ENCODE data around the gene RAB20. TPM values are rescaled to one million over a fixed set of nuclear protein-coding genes. Genes with fewer than 3 reads are reported as not detected.

Gene RAB20
- total and polyA plus RNA-seq, 2 of the 8 experiments (the other 6 are each of a cell fraction or from before 2014, with no cell fraction given) = 14.8 to 27.9 TPM

- Histone ChIP-seq H3K4ac (replicated peaks; ENCODE audit: insufficient read length, low read depth, low read length) (no peak overlapping the region), H2AK5ac (ENCODE audit: low read depth, low read length) (no peak overlapping the region), H3K27ac (ENCODE audit: low read depth, low read length) (no peak overlapping the region), H3K4me1 (replicated peaks in 1 of 4; ENCODE audit: control insufficient read depth in 3 of 4, insufficient read depth in 4 of 4, low read length in 3 of 4) (peaks cover 0 to 4% (median 0%) of the 10 kb centered on the region in 4 experiments; a peak in 1 of 7 replicates), H3K79me2 (ENCODE audit: control insufficient read depth in 1 of 2, insufficient read depth in 2 of 2, low read length in 2 of 2) (peaks cover 4 to 38% of the 10 kb centered on the region in 2 experiments; a peak in 2 of 4 replicates), H3K4me3 (ENCODE audit: extremely low read depth in 1 of 4, insufficient read depth in 2 of 4, low read depth in 3 of 4, low read length in 4 of 4) (no peak overlapping the region), H3K23me2 (ENCODE audit: low read depth, low read length) (no peaks in the 10 kb centered on the region), H3K9ac (replicated peaks in 1 of 4; ENCODE audit: extremely low read depth in 1 of 4, low read depth in 3 of 4, low read length in 3 of 4) (no peak overlapping the region), H3K27me3 (replicated peaks in 1 of 4; ENCODE audit: control insufficient read depth in 3 of 4, extremely low read depth in 1 of 4, insufficient read depth in 3 of 4, low read length in 3 of 4) (no peaks in the 10 kb centered on the region), H3K18ac (ENCODE audit: extremely low read depth, low read length) (no peak overlapping the region), H3K56ac (replicated peaks; ENCODE audit: insufficient read length, low read depth, low read length) (no peak overlapping the region), H4K91ac (replicated peaks; ENCODE audit: insufficient read length, low read length) (no peak overlapping the region), H2BK120ac (replicated peaks; ENCODE audit: low read depth, low read length) (no peak overlapping the region), H3K36me3 (ENCODE audit: control insufficient read depth in 2 of 4, insufficient read depth in 4 of 4, low read length in 3 of 4) (peaks cover 0 to 4% (median 0%) of the 10 kb centered on the region in 4 experiments; a peak in 1 of 8 replicates), H4K8ac (ENCODE audit: extremely low read depth, insufficient read depth, low read length) (no peak overlapping the region), H3K79me1 (ENCODE audit: low read depth, low read length) (peaks cover 20% of the 10 kb centered on the region), H3K4me2 (ENCODE audit: insufficient read depth in 1 of 2, low read depth in 2 of 2, low read length in 2 of 2) (no peak overlapping the region), H2BK12ac (ENCODE audit: low read depth, low read length) (no peak overlapping the region), H3K14ac (ENCODE audit: insufficient read length) (no peak overlapping the region), H3K9me3 (ENCODE audit: insufficient read depth in 2 of 2, low read depth in 1 of 2, low read length in 1 of 2) (peaks cover 0 to 6% of the 10 kb centered on the region in 2 experiments; a peak in 1 of 4 replicates), H4K20me1 (replicated peaks in 1 of 2; ENCODE audit: control insufficient read depth in 1 of 2, insufficient read depth in 2 of 2, low read length in 2 of 2) (no peaks in the 10 kb centered on the region), H2BK5ac (ENCODE audit: low read depth, low read length) (no peak overlapping the region), H4K5ac (ENCODE audit: insufficient read length, low read depth, low read length) (no peak overlapping the region), H2BK15ac (ENCODE audit: low read length) (no peak overlapping the region), H3K23ac (ENCODE audit: insufficient read length) (no peak overlapping the region), H2AFZ (ENCODE audit: low read length) (no peak overlapping the region), H2BK20ac (ENCODE audit: low read length) (0 out of 2 replicates have a peak overlapping the region, but pooled peaks have one; percentile 21)
- FAIRE-seq = no peak
- WGBS, 2 experiments (ENCODE audit: extremely low coverage in 1 of 2, insufficient coverage in 1 of 2, insufficient read length in 1 of 2, insufficient replicate concordance in 2 of 2, low coverage in 1 of 2, low lambda C conversion rate in 2 of 2, missing lambda C conversion rate in 1 of 2) = 95% methylated on average over 4 of the region's 4 CpGs; no CpG with 5 or more reads in 1 of the 2 experiments
- POLR2A ChIA-PET (ENCODE audit: partially characterized antibody) = no interaction called here
- CTCF ChIA-PET (ENCODE audit: partially characterized antibody) = interaction anchor here (1.1 kb wide), 1 partner anchor 14 kb away, joined by 3 read pairs; no protein-coding TSS in a partner anchor
- no peak for TF ChIP-seq SIRT6 (IDR thresholded peaks at IDR 0.05; ENCODE audit: low read length)
- no peak for TF ChIP-seq JUN (IDR thresholded peaks at IDR 0.05; ENCODE audit: low read depth, low read length)
- TF ChIP-seq USF2 (IDR thresholded peaks at IDR 0.05; ENCODE audit: low read length) = no peak
- TF ChIP-seq JUND (IDR thresholded peaks at IDR 0.05; ENCODE audit: low read length) = no peak
- TF ChIP-seq TCF12 (IDR thresholded peaks at IDR 0.05; ENCODE audit: low read depth, low read length) = no peak
- no peak for TF ChIP-seq SIN3A (conservative IDR thresholded peaks at IDR 0.05 in 1 of 2, IDR thresholded peaks at IDR 0.05 in 1 of 2; ENCODE audit: low read depth in 1 of 2, low read length in 2 of 2)
- TF ChIP-seq TBP (IDR thresholded peaks at IDR 0.05; ENCODE audit: low read depth, low read length) = no peak
- no peak for DNase-seq (ENCODE audit: low read depth in 1 of 2, low spot score in 2 of 2)
These were observed 15.1 kb downstream of the RAB20 start for GRCh38 chr13:110546378-110546777.
